ENCODE data around the gene APOC3. TPM values are rescaled to one million over a fixed set of nuclear protein-coding genes. Genes with fewer than 3 reads are reported as not detected.

APOC3 gene
- total and polyA plus RNA-seq, 9 of the 15 experiments (the other 6 are each of a cell fraction or from before 2014, with no cell fraction given) = 1.1 TPM; not detected in 8

DNA sequence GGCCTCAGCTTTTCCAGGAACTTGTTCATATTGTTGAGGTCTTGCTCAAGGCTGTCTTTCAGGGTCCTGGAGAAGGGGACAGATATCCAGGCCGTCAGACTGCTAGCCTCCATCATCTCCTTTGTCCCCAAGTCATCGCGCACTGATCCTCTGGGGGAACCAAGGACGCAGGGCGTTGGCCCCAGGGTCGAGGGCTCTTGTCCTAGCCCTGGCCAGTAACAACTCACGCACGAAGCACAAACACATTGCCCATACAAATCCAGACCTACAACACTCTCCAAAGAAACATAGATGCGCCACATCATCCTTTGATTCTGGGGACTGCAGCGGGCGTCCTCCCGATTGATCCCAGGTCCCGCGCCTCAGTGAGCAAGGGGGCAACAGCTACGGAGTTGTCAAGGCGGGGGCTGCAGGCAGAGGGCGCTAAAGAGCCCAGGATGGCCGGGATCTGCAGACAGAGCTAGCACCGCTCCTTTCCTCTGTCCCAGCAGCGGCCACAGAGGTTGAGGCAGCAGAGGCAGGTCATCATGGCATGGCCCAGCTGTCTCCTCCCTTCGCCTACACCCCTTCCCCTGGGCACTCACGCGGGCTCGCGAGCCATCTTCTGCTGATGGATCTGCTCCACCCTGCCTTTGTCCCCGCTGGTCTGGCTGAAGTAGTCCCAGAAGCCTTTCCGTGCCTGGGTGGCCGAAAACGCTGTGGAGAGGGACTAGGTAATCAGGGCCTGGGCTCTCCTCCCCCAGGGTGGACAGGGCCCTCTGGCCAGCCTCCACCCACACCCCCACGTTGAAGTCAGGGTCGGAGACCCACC, 38.5 kb upstream of the APOC3 start (continued):
- TF ChIP-seq, protein P1, sequence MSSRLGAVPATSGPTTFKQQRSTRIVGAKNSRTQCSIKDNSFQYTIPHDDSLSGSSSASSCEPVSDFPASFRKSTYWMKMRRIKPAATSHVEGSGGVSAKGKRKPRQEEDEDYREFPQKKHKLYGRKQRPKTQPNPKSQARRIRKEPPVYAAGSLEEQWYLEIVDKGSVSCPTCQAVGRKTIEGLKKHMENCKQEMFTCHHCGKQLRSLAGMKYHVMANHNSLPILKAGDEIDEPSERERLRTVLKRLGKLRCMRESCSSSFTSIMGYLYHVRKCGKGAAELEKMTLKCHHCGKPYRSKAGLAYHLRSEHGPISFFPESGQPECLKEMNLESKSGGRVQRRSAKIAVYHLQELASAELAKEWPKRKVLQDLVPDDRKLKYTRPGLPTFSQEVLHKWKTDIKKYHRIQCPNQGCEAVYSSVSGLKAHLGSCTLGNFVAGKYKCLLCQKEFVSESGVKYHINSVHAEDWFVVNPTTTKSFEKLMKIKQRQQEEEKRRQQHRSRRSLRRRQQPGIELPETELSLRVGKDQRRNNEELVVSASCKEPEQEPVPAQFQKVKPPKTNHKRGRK (tag; IDR thresholded peaks at IDR 0.05) = no peak
- TF ChIP-seq FOXK1 (CRISPR knock-in tag; IDR thresholded peaks at IDR 0.05; ENCODE audit: borderline replicate concordance) = no peak
- no peak for TF ChIP-seq ILK (tag; IDR thresholded peaks at IDR 0.05; ENCODE audit: borderline replicate concordance, low read depth)

DNA sequence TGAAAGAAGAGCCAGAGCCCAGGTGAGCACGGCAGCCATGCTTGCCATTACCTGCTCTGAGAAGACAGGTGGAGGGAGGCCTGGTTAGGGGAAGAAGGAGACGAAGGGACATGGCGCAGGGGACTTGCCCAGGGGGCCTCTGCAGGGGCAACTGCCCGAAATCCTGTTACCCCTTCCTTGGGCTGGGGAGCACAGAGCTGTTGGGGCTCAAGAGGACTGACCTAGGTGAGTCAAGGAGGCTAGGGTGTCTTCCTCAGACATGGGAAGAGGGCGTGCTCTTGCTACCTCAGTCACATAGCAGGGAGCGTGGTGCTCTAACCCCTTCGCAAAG, 37.9 kb upstream of the APOC3 start, which contains the start of gene APOA5:
Gene APOA5, minus strand, starts transcription at position 67 of the 331 bp plus-strand sequence. Its CDS starts 19 bp downstream, at position 48.
- in situ Hi-C loops (cut with MboI) = no loop called here
- Histone ChIP-seq H3K27ac (ENCODE audit: extremely low read depth, low read depth, low read length) (no peak within 1 kb of the TSS), H3K9me3 (replicated peaks; ENCODE audit: control insufficient read depth, insufficient read depth, low read depth, low read length) (no peaks in the 10 kb centered on the region), H3K9me1 (ENCODE audit: control insufficient read depth, insufficient read depth, low read length) (no peaks in the 10 kb centered on the region), H3K4me1 (replicated peaks in 1 of 2; ENCODE audit: control insufficient read depth in 2 of 2, insufficient read depth in 2 of 2, low read length in 2 of 2) (peaks cover 23 to 33% of the 10 kb centered on the region in 2 experiments), H3K4me2 (ENCODE audit: insufficient read depth, low read length) (peak within 1 kb of the TSS; percentile 45), H2AFZ (ENCODE audit: low read depth, low read length) (peak within 1 kb of the TSS; percentile 93), H3K4me3 (no peak within 1 kb of the TSS), H3K36me3 (ENCODE audit: control insufficient read depth, insufficient read depth, low read length) (peaks cover 1% of the 10 kb centered on the region; the same call in 1 of the 3 replicates), H3K27me3 (ENCODE audit: control insufficient read depth in 2 of 2, insufficient read depth in 2 of 2, low read length in 2 of 2) (no peaks in the 10 kb centered on the region), H3K9ac (ENCODE audit: insufficient read depth in 1 of 2, low read depth in 2 of 2, low read length in 2 of 2) (peak within 1 kb of the TSS in 1 of 2 experiments; percentile 65; a peak in 2 of 4 replicates), H3K79me2 (ENCODE audit: control insufficient read depth, insufficient read depth, low read length) (peaks cover 12% of the 10 kb centered on the region), H4K20me1 (replicated peaks; ENCODE audit: control insufficient read depth, insufficient read depth, low read length) (no peaks in the 10 kb centered on the region)
- ATAC-seq (no peak), DNase-seq (ENCODE audit: extremely low read depth in 1 of 4, low spot score in 3 of 4) (no peak), FAIRE-seq (no peak)
- WGBS (ENCODE audit: insufficient coverage, low coverage, missing lambda C conversion rate) = 54% methylated on average over 6 of the region's 7 CpGs
- ChIA-PET CTCF (ENCODE audit: low intra/inter-chr PET ratio) (interaction anchor here (1.4 to 2.7 kb wide), 2 partner anchors 314 to 435 kb away, joined by 4 to 11 read pairs; no protein-coding TSS in a partner anchor), POLR2A (interaction anchor here (0.7 kb wide), 1 partner anchor 306 kb away, joined by 3 read pairs; no protein-coding TSS in a partner anchor)
- intact Hi-C loops (cut with micrococcal nuclease) = loop anchor here (1.0 to 5.0 kb wide), 2 partner anchors 315 to 436 kb away; no protein-coding TSS in a partner anchor
- BruUV-seq (replicated peaks) = no TSS peak
- no peak for TF ChIP-seq FOSL1 (tag; conservative IDR thresholded peaks at IDR 0.05)
- 0 out of 4 replicates have a peak, but pooled peaks of 1 of the 2 experiments have one; percentile 4 for TF ChIP-seq TEAD1 (CRISPR knock-in tag; IDR thresholded peaks at IDR 0.05)

All from K562 (cell line).